Measurements from ENCODE around the gene DNAJC11. TPM values are rescaled to one million over a fixed set of nuclear protein-coding genes. Genes with fewer than 3 reads are reported as not detected.
A peak's percentile ranks its signal among the peaks of the same experiment; 100 is the strongest.

Gene DNAJC11
- total RNA-seq, 1 donor from 2014 or later = 14.4 TPM

DNA sequence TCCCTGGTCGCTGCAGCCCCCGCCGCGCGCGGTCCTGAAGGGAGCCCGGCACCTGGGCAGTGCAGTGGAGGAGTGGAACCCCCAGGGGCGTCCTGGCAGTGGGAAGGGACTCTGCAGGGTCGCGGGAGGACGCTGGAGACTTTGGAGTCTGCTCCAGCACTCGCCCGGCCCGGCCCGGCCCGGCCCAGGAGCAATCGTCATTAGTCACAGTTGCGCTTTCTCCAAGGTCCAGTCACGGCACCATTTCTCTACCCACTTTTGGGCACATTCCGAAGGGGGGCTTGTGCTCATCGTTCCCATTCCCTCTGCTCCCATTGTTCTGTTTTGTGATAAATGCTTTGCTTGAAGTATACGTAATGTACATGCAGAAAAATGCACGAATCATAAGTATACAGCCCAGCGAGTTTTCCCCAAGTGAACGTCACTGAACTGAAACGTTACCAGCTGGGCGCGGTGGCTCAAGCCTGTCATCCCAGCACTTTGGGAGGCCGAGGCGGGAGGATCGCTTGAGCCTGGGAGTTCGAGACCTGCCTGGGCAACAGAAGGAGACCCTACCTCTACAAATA, 75.9 kb downstream of the DNAJC11 start:
- DNase-seq (ENCODE audit: low spot score) = peak; percentile 43

DNA sequence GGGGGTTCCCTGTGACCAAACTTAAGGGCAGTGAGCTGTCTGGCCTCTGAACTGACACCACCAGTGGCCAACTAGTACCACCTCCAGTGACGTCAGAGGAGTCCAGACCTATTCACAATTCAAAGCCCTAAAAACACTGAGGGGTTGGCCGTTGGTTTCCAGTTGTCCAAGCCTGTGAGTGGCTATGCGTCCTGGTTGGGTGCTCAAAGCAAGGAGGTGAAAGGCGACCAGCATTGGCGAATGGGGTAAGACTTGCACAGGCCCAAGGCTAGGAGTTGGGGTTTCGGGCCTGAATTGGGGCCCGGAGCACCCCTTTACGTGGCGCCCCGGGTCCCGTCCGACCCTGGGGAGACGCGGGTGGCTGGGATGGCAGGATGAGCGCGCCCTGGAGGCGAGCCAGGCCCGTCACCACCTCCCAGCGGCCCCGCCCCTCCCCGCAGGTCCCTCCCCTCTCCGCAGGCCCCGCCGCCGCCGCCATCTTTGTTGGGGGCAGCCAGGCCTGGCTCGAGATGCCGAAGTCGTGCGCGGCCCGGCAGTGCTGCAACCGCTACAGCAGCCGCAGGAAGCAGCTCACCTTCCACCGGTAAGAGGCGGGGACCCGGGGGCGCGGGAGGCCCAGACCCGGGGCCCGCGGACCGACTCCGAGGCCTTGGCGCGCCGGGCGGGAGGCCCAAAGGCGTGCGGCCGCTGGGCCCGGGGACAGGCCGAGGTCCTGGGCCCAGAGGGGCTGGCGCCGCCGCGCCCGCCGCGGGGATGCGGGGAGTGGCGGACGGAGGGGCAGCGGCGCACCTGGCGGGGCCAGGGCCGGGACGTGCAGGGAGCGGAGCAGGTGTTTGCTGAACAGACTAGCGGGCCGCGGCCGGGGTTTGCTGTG, 76.7 kb downstream of the DNAJC11 start, which contains the start of gene THAP3:
THAP3 (plus strand) TSS at position 159 of the 874 bp plus-strand sequence; CDS start at position 510, 351 bp downstream.
- peak; percentile 87 for DNase-seq (ENCODE audit: low spot score)

DNA sequence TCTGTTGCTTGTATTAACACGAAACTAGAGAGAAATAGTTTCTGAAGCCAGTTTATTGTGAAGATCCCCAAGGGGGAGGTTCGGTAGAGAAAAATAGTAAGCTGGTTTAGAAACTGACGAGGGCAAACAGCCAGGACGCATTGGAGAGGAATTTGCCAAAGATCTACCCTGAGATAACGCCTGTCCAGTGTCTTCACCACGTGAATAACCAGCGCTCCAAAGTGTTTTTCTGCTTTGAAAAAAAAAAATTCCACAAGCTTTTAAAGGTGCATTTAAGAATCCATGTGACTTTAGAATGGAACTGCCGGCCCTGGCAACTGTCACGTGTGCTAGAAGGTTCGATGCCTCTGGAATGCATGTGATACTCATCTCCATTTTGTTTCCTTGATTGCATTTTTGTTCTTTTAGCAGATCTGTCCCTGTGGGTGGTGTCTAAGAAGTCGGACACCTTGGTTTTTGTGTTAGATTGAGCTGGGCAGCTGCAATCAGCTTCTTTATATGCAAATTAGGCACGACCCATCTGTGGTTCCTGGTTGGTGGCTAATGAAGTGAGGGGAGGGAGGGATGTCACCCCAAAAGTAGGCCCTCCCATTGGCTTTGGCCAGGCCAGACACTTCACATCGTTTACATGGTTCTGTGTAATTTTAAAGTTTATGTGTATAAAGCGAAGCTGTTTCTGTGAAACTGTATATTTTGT, 78.2 kb downstream of the DNAJC11 start:
- DNase-seq (ENCODE audit: low spot score) = no peak

DNA sequence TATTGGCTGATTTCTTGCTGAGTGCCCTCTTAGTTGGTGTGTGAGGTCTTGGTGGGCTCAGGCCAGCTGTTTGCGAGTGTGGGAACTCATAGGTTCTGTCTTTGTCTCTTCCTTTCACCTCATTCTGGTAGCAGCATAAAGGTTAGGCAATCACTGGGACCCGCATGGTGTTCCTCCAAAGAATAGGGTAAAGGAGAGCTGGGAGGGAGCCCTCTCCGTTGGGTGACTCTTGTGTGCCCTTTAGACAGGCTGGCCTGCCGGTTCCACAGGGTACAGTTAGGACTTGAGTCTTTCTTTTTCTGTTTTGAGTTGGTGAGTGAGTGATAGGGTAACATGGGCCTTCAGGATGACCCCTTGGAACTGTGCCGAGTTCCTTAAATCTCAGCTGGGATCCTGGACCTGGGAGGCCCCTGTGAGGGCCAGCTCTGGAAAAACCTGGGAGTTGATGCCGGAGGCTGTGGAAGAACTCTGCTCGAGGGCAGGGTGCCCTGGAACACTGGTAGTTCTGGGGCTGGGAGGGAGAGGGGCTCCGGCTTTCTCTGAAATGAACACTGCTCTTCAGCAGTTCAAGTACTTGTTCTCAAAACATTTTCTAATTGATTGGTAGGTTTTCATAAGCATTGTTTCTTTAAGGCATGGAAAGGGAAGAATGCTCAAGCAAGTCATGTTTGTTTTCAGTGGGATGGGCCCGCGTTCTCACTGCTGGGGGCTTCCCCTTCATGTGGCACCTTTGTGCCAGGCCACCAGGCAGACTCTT, 79.0 kb downstream of the DNAJC11 start:
- no peak for DNase-seq (ENCODE audit: low spot score)

DNA sequence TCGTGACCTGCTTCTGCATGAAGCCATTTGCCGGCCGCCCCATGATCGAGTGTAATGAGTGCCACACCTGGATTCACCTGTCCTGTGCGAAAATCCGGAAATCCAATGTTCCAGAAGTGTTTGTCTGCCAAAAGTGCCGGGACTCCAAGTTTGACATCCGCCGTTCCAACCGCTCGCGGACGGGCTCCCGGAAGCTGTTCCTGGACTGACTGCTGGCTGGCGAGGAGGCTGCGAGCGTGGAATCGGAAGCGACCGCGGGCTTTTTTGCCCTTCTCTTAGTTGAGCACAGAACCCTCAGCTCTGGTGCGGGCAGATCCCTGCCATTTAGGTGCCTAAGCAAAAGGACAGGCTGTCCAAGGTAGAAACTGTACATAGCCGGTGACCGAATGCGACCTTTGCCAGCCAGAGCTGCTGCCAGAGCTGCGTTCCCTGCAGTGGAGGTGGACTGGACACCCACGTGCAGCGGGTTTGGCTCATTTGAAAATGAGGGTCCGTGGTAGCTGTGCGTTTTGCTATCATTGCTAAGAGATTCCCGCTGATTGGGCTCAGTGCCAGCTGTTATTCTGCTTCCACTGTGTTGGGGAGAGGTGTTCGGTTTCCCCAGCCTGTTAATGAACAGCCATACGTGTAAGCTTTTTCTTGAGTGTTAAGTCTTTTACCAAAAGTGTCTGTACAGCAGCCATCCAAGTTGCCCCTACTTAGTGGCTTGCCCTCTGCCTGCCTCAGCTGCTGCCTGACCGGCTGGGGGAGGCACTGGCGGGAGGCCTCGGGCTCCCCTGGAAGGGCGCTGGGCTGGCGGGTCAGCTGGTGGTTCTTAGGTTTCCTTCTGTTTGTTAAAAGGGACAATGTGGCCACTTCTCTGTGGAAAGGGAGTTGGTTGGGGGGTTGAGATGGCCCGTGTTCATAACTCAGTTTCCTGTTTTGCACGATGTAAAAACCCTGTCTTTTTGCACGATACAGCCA, 79.9 kb downstream of the DNAJC11 start:
- DNase-seq (ENCODE audit: low spot score) = no peak

DNA sequence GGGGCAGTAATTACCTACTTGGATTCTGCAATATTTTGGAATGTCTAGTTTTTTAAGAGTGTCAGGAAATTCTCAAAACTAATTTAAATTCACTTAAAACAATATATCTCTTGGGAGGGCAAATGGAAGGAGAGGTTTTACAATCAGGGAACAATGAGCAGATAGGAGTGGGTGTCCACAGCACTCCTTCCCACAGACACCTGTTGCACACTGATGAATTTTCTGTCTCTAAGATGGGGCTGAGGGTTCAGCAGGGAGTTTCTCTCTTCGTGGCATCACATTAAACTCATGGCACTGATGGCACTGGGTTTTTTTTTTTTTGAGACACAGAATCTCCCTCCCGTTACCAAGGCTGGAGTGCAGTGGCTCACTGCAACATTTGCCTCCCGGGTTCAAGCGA, 82.6 kb downstream of the DNAJC11 start:
- no peak for DNase-seq (ENCODE audit: low spot score)

DNA sequence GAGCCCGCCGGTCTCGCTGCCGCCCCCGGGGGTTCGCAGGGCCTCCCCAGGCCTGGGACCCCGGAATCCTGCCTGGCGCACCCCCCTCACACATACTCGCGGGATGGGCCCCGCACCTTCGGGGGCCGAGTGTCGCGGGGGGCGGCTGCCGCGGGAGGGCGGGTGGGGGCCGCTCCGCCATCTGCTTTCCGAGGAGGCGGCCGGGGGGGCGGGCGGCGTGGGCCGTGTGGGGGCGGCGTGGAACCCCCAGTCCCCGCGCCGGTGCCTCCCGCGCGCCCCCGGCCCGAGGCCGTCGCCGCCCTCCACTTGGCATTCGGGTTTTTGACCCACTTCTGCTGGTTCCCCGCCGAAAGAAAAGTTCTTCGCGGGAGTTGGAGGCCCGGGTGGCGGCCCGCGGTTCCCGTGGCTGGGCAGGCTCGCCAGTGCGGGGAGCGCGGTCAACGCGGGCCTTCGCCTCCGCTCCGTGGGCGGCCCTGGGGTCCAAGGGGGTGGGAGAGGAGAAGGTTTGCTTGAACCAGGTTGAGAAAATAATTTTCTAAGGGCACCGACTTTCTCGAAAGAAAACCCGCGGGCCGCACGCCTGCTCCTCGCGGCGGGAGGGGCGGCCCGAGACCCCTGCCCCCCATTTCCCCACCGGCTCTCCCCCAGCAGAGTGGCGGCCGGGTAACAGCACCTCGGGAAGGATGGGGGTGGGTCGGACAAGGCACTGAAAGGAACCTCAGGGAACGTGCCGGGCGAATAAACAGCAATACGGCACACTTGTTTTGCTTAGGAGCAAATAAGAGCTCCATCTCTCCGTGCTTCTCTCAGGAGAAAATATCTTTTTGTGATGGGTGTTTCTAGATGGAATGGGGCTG, 86.5 kb downstream of the DNAJC11 start:
- no peak for DNase-seq (ENCODE audit: low spot score)

DNA sequence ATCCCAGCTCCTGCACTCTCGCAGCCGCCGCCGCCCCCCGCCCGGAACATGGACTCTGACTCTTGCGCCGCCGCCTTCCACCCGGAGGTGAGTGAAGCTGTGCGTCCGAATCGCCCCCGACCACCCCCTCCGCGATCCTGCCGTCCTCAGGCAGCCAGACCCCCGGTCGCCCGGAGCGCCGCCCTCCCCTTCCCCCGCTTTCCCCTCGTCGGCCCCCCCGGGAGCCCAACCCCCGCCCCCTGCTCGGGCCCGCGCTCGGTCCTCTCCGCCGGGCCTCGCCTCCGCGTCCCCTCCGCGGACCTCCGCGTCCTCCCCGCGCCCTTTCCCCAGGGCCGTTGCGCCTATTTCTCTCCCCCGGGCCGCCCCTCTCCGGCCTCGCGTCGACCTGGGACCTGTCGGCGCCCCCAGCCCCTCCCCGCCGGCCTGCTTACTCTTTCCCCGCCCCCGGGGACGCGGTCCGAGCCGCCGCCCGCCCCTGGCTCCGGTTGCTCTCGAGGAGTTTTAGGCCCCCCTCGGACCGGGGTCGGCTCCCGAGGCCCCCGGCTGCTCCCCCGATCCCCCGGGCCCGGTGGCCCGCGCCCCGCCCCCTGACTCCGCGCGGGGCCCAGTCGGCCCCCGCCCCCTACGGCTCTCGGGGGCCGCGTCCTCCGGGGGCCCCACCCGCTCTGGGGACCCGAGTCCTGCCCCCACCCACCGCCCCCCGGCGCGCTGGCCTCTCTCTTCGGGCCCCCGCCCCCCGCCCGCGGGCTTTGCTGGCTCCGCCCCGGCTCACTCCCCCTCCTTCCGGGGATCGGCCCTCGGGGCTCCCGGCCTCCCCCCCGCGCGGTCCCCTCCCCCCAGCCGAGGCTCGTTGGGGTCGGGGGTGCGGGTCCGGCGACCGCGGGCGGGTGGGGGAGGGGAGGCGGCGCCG, 87.3 kb downstream of the DNAJC11 start:
- peak; percentile 73 for DNase-seq (ENCODE audit: low spot score)

DNA sequence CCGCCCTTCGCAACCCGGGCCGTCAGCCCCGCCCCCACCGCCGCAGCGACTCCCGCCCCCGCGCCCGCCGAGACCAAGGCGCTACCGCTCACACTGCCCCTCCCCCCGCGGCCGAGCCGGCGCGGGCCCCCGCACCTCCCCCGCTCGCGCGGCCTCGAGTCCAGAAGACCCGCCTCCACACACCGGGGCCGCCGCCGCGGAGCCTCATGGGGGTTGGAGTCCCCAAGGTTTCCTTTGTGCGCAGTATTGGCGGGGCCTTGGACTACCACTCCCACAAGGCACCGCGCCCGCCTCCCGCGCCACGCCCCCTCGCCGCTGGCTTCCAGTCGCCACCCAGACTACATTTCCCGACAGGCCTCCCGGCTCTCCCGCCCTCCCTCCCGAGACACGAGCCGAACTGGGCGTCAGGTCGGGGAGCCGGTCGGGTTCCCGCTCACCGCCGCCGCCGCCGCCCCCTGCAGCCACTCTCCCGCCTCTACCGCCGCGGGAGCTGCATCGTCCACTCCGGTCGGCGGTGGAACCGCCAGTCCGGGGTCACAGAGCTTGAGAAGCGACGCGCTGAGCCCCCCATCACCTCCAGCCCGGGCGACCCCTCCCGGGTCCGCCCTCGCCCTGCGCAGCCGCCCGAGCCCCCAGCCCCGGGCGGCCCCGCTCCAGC, 88.1 kb downstream of the DNAJC11 start, which contains the start of gene PHF13:
PHF13 (plus strand) TSS at position 371 of the 658 bp plus-strand sequence. CDS start 336 bp downstream, outside the sequence.
- DNase-seq (ENCODE audit: low spot score) = peak; percentile 99

DNA sequence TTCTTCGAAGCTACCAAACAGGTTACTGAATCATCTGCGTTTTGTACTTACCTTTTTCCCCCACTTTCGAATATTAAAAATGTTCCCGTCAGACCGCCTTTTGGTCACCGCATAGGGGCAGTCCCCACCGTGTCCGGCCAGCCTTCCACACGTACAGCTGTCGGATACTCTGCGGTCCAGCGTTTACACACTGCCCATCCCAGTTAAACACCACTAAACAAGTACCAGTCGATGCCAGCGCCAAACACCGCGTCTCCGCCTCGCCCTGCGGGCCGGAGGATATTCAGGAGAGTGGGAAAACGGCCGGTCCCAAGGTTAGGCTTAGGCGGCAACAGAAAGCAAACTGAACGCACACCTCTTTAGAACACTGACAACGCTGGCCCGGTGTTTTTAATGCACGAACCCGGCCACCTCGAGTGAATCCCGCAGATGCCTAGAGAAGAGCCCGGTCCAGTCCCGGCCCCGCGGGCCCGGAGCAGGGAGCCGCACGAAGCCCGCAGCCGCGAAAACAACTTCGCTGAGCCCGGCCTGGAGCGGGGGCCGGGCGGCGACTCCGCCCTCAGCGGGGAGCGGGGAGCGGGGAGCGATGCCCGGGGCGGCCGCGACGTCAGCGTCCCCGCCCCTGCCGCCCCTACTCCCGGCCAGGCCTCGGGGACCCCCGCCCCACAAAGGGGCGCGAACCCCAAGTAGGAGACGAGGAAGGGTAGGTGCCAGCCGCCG, 88.8 kb downstream of the DNAJC11 start:
- no peak for DNase-seq (ENCODE audit: low spot score)

DNA sequence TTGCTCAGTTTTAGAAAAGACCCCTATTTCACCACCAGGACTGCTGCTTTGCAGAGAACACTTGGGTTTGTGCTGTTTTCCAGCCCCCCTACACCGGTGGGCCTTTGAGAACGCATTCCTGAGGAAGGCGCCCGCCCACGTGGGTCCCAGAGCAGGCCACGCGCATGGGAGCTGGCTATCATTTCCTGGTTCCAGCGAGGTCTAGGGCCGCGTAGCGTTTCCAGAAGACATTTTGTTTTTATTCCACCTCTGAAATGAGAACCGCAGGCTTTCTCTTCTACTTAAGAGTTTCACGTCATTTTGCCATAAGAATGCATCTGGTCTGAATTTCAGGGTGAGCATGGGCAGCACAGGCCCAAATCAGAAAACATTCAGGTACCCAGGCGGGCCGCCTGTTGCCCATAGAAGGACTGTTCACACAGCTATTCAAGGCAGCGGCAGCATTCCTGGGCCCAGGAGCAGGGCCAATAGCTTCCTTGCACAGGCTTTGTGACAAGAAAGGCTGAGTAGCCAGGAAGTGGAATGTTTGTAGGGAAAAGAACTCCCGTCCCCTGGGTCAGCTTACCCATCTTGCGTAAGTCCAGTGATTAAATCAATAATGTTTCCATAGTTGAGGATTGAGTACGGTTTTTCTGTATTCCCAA, 97.6 kb downstream of the DNAJC11 start:
- peak; percentile 85 for DNase-seq (ENCODE audit: low spot score)

DNA sequence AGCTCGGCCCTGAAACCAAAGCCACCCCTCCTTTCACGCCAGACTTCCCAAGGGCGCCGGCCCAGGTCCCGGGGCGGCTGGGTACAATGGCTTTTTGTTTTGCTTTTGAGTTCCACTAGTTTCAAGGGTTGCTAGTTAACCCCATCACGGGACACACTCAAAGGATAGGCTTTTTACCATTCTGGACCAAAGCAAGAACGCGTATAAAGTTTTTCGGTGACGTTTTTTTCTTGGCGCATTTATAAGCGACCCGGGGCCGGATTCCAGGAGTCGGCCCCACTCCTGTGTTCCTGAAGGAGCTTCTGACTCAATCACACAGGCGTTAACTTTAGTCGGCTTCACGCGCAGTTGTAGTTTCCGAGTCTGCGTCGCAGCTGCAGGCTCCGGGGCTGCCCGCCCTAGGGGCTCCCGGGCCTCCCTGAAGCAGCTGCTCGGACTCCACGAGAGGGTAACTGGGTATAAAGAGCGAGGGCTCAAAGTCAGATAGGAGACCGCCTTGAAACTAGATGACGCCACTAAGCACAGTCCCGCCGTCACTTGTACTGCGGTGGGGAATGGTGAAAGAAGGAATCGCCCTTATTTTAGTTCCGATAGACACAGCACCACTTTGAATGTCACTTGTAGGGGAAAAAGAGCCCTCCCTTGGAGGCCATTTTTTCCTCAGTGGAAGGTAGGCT, 98.2 kb downstream of the DNAJC11 start:
- peak; percentile 87 for DNase-seq (ENCODE audit: low spot score)

DNA sequence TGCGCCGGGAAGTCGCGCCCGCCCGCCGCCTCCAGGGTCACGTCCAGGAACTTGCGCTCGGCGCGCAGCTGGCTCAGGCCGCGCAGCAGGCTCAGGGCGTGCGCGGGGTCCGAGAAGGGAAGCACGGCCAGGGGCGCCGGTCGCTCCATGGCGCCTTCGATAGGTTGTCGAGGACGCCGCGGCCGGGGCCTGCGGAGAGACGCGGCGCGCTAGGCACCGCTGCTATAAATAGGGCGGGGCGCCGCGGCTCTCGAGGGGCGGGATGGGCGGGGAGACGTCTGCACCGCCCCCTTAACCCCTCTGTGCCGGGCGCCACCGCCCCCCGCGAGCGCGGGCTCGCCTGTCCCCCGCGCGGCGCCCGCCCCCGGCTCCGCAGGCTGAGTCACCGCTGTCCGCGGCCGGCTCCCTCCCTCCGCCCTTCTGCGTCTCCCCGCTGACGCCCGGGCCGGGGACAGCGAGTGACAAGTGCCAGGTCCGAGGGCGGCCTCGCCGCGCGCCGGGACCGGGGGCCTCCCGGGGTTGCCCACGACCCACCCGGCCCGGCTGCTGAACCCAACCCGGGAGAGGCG, 98.9 kb downstream of the DNAJC11 start, which contains the start of gene KLHL21:
KLHL21 (minus strand) TSS at position 201 of the 569 bp plus-strand sequence; CDS start at position 149, 52 bp downstream.
- peak; percentile 90 for DNase-seq (ENCODE audit: low spot score)

DNA sequence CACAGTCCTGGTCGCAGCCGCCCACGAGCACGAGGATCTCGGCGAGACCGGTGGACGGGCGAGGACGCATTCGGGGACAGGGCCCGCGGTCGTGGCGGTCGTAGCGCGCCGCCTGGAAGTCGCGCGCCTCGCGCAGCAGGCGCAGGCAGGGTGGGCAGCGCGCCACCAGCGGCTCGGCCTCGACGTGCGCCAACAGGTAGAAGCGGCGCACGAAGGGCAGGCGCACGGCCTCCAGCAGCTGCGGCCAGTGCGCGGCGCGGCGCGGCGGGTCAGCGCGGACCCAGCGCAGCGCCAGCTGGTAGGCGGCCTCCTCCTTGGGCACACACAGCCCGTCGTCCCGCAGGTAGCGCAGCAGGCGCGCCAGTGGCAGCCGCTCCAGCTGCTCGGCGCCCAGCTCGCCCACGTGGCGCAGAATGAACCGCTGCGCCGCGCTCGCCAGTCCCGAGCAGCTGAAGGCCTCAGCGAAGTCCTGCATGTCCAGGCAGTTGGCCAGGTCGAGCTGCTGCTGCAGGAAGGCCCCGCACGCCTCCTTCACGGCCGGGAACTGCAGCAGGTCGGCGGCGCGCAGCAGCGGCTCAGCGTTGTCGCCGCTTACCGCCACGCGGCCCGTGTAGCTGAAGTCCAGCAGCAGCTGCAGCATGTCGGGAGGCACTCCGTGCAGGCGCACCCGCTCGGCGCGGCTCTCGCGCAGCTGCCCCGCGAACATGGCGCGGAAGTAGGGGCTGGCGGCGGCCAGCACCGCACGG, 99.5 kb downstream of the DNAJC11 start:
- no peak for DNase-seq (ENCODE audit: low spot score)
